Measurements from ENCODE around the gene KRTAP5-3.

The KRTAP5-3 gene

DNA sequence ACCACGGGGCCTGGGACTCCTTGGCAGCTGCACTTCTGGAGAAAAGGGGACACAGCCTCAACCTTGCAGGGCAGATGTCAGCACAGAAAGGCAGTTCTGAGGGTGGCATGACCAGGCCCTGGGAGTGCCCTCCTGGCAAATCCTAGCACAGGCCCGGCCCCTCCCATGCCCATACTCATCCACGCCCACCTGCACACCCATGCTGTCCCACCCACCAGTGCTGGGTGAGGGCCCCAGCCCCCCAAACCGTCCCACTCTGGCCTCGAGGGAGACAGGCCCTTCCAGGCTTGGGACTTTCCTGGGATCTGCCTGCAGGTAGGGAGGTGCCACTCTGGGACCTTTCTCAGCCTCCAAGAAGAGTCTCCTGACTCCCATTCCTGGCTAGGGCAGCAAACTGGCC is 46.3 kb downstream of the KRTAP5-3 start:
- no peak overlapping the region for H3K4me2 ChIP-seq
- H3K27me3 ChIP-seq, result peaks cover 13 to 56% (median 37%) of the 10 kb centered on the region in 11 experiments; a peak in 21 of 22 replicates
- no peaks in the 10 kb centered on the region for H3K9me3 ChIP-seq (replicated peaks in 1 of 11)
- H3K4me1 ChIP-seq, result peaks cover 0 to 17% (median 9%) of the 10 kb centered on the region in 10 experiments; a peak in 9 of 20 replicates
- H4K20me1 ChIP-seq, result peaks cover 24 to 95% (median 77%) of the 10 kb centered on the region in 11 experiments; a peak in 21 of 22 replicates
- no peak overlapping the region for H3K4me3 ChIP-seq
- no peak overlapping the region for H3K9ac ChIP-seq
- TF ChIP-seq Cebpa-rat (IDR thresholded peaks at IDR 0.05), result no peak
- H3K36me3 ChIP-seq, result peaks cover 0 to 58% (median 0%) of the 10 kb centered on the region in 11 experiments; a peak in 5 of 22 replicates
- no peak overlapping the region for H3K27ac ChIP-seq

DNA sequence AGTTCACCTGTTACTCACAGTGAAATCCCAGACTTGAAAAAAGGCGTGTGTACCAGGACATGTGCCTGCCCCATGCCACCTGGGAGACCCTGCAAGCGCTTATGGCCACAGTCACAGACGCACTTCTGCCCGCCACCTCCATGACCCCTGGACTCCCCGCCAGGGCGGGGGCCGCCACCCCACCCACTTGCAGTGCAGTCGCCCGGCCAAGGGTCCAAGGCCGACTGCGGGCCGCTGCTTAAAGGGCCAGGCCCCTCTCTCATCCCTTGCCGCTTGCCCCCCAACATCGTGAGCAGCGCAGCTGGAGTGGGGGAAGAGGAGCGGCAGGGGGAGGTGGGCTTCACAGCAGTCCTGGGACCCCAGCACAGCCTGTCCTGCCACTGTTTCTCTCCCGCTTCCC is 47.0 kb downstream of the KRTAP5-3 start:
- H4K20me1 ChIP-seq, result peaks cover 17 to 92% (median 70%) of the 10 kb centered on the region in 11 experiments; a peak in 21 of 22 replicates
- peaks cover 0 to 17% (median 9%) of the 10 kb centered on the region in 10 experiments; a peak in 9 of 20 replicates for H3K4me1 ChIP-seq
- H3K4me2 ChIP-seq, result no peak overlapping the region
- TF ChIP-seq Cebpa-rat (IDR thresholded peaks at IDR 0.05), result no peak
- peaks cover 16 to 57% (median 38%) of the 10 kb centered on the region in 11 experiments; a peak in 21 of 22 replicates for H3K27me3 ChIP-seq
- H3K4me3 ChIP-seq, result no peak overlapping the region
- no peak overlapping the region for H3K9ac ChIP-seq
- no peak overlapping the region for H3K27ac ChIP-seq
- peaks cover 0 to 61% (median 0%) of the 10 kb centered on the region in 11 experiments; a peak in 5 of 22 replicates for H3K36me3 ChIP-seq
- no peaks in the 10 kb centered on the region for H3K9me3 ChIP-seq (replicated peaks in 1 of 11)

DNA sequence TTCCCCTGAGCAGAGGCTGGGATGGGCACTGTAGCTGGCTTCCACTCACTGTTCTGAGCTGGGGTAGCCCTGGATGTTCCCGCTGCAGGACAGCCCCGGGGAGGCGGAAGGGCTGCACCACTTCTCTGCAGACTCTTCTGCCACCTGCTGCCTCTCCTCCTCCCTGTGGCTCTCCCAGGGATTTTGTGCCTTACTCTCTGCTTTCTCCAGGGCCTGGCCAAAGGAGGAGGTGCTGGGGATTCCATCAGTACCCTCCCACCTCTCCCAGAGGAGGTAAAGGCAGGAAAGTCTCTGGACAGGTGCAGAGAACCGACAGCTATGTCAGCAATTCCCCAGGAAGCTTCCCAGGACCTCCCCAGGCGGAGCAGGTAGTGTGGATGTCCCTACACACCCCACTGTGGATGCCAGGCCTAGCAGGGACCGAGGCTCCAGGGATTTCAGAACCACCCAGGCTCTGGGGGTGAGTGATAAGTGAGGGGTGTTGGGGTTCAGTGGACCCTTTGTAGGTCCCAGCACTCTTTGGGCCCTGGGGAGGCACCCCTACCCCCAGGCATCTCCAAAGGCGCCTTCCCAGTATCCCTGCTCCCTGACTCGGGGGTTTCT is 47.5 kb downstream of the KRTAP5-3 start:
- H3K4me3 ChIP-seq, result no peak overlapping the region
- no peaks in the 10 kb centered on the region for H3K9me3 ChIP-seq (replicated peaks in 1 of 11)
- no peak for TF ChIP-seq Cebpa-rat (IDR thresholded peaks at IDR 0.05)
- peaks cover 0 to 17% (median 9%) of the 10 kb centered on the region in 10 experiments; a peak in 9 of 20 replicates for H3K4me1 ChIP-seq
- H3K27ac ChIP-seq, result no peak overlapping the region
- H3K9ac ChIP-seq, result no peak overlapping the region
- H4K20me1 ChIP-seq, result peaks cover 12 to 88% (median 65%) of the 10 kb centered on the region in 11 experiments; a peak in 20 of 22 replicates
- H3K4me2 ChIP-seq, result no peak overlapping the region
- peaks cover 0 to 63% (median 0%) of the 10 kb centered on the region in 11 experiments; a peak in 5 of 22 replicates for H3K36me3 ChIP-seq
- H3K27me3 ChIP-seq, result peaks cover 15 to 57% (median 38%) of the 10 kb centered on the region in 11 experiments; a peak in 21 of 22 replicates

DNA sequence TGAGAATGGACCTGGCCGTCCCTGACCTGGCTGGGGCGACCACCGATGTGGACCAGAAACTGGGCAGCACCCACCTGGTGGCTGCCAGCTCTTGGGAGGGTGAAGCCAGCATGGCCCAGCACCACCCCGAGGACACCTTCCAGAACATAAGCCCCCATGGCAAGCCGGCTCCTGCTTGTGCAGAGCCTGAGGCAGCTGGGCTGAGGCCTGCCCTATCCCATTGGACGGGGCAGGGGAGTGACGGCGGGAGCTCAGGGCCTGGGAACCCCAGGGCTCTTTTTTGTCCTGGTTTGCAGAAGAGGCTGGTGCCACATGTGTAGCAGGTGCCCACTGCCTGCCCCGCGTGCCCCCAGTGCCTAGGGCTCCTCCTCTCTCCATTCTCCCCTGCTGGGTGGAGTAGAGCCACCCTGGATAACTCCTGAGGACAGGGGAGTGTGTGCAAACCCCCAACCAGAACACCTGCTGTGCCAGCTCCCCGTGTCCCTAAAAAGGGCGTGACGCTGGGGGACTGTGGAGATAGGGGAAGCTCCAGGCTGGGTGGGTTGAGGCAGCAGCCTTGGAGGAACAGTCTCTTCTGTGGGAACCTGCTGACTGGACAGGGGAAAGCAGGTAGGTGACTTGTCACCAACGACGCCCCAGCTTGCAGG is 48.1 kb downstream of the KRTAP5-3 start:
- TF ChIP-seq Cebpa-rat (IDR thresholded peaks at IDR 0.05), result no peak
- H3K9me3 ChIP-seq (replicated peaks in 1 of 11), result no peaks in the 10 kb centered on the region
- H4K20me1 ChIP-seq, result peaks cover 6 to 88% (median 60%) of the 10 kb centered on the region in 11 experiments; a peak in 20 of 22 replicates
- H3K27ac ChIP-seq, result no peak overlapping the region
- no peak overlapping the region for H3K4me2 ChIP-seq
- peaks cover 14 to 57% (median 38%) of the 10 kb centered on the region in 11 experiments for H3K27me3 ChIP-seq
- H3K4me3 ChIP-seq, result no peak overlapping the region
- H3K36me3 ChIP-seq, result peaks cover 0 to 63% (median 0%) of the 10 kb centered on the region in 11 experiments; a peak in 5 of 22 replicates
- no peak overlapping the region for H3K9ac ChIP-seq
- peaks cover 0 to 17% (median 9%) of the 10 kb centered on the region in 10 experiments; a peak in 9 of 20 replicates for H3K4me1 ChIP-seq

DNA sequence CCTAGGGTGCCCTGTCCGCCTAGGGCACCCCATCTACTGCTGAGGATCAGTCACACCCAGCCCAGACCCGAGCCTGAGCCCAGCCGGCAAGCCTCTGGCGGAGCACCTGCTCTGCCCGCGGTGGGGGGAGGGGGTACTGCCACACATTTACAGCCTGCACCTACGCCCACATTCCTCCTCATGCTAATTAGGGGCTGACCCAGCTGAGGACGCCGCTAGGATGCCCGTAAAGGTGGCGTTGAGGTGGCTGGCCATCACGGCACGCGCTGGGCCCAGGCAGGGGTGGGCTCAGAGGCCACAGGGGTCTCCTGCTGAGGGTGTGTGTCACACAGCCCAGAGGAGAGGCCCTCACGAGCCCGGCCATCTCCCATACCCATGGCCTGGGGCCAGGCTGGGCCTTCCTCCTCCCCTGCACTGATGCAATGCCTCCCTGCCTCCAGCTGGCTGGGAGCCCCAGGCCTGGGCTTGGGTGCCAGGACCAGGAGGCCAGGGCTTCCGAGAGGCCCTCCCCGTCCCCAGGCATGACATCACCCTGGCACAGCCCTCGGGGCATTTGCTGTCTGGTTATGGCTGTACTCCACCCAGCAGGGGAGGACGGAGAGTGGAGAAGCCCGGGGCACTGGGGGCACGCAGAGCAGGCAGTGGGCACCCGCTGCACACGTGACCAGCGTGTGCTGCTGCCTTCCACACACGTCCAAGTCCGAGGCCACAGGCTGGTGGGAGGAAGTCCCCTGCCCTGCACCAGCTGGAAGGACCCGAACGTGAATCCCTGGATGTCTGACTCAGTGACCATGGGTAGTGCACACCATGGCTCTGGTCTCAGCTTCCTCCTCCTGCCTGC is 48.9 kb downstream of the KRTAP5-3 start:
- Histone ChIP-seq H3K4me3 (no peak overlapping the region), H3K36me3 (peaks cover 0 to 63% (median 0%) of the 10 kb centered on the region in 11 experiments; a peak in 5 of 22 replicates), H3K4me1 (peaks cover 0 to 11% (median 4%) of the 10 kb centered on the region in 10 experiments; a peak in 8 of 20 replicates), H3K9ac (no peak overlapping the region), H3K4me2 (no peak overlapping the region; a peak in 1 of 22 replicates), H3K27ac (no peak overlapping the region), H4K20me1 (peaks cover 0 to 87% (median 52%) of the 10 kb centered on the region in 11 experiments; a peak in 16 of 22 replicates), H3K27me3 (peaks cover 16 to 57% (median 39%) of the 10 kb centered on the region in 11 experiments), H3K9me3 (replicated peaks in 1 of 11) (no peaks in the 10 kb centered on the region)
- TF ChIP-seq Cebpa-rat (IDR thresholded peaks at IDR 0.05), result no peak

DNA sequence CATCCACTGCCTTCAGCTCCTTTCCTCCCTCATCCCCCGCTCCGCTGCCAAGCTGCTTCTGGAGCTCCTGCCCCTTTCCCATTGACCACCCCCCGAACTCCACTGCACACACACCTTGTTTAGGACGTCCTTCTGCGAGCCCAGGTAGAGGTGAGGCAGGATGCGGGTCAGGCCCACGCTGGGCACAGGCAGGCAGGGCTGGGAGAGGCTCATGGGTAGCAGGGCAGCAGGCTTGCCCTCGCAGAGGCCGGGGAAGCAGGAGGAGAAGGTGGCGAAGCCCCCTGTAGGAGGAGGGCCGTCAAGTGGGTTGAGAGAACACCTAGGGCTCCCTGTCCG is 49.5 kb downstream of the KRTAP5-3 start:
- no peak overlapping the region for H3K4me2 ChIP-seq
- peaks cover 0 to 87% (median 46%) of the 10 kb centered on the region in 11 experiments; a peak in 16 of 22 replicates for H4K20me1 ChIP-seq
- H3K4me1 ChIP-seq, result peaks cover 0 to 7% (median 0%) of the 10 kb centered on the region in 10 experiments; a peak in 5 of 20 replicates
- peaks cover 22 to 57% (median 40%) of the 10 kb centered on the region in 11 experiments for H3K27me3 ChIP-seq
- H3K27ac ChIP-seq, result no peak overlapping the region
- TF ChIP-seq Cebpa-rat (IDR thresholded peaks at IDR 0.05), result no peak
- H3K4me3 ChIP-seq, result no peak overlapping the region
- peaks cover 0 to 59% (median 0%) of the 10 kb centered on the region in 11 experiments; a peak in 5 of 22 replicates for H3K36me3 ChIP-seq
- no peaks in the 10 kb centered on the region for H3K9me3 ChIP-seq (replicated peaks in 1 of 11)
- H3K9ac ChIP-seq, result no peak overlapping the region

DNA sequence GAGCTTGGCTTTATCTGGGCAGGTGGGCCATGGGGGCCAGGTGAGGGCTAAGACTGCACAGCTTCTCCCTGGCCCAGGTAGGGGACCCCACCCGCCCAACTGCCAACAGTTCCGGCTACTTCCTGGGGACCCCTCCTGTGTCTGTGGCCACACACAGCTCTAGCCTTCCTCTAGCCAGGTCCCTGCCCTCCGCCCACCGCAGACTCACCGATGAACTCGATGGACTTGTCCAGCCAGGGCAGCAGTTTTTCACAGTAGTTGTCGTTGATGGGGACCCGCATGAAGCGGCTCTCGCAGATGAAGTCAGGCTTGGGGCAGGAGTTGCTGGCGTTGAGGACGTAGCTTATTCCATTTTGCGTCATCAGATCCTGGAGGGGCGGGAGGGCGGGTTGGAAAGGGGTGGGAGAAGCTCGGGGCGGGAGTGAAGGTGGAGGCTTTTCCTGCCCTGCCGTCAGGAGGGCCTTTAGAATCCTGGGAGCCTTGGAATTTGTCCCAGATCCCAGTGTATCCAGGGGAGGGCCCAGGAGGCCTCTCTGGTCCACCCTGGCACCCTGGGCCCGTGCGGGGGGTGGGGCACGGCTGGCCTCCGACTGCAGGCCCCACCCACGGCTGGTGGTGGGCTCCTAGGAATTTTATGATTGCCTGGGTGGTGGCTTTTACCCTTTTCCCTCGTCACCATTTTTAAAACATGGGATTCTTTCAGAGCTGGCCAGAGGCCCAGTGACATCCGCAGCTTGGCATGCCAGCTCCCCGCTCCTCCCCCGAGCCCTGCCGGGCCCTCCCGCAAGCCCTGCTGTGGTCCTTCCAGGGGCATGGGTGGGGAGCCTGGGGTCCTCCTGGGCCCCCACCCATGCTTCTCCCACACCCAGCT is 50.1 kb downstream of the KRTAP5-3 start:
- Histone ChIP-seq H3K4me2 (no peak overlapping the region), H4K20me1 (peaks cover 0 to 83% (median 44%) of the 10 kb centered on the region in 11 experiments; a peak in 15 of 22 replicates), H3K27me3 (peaks cover 28 to 62% (median 45%) of the 10 kb centered on the region in 11 experiments), H3K36me3 (peaks cover 0 to 53% (median 0%) of the 10 kb centered on the region in 11 experiments; a peak in 5 of 22 replicates), H3K4me1 (peaks cover 0 to 2% (median 0%) of the 10 kb centered on the region in 10 experiments; a peak in 2 of 20 replicates), H3K4me3 (no peak overlapping the region), H3K9ac (no peak overlapping the region), H3K9me3 (replicated peaks in 1 of 11) (no peaks in the 10 kb centered on the region), H3K27ac (no peak overlapping the region)
- no peak for TF ChIP-seq Cebpa-rat (IDR thresholded peaks at IDR 0.05)
